Activated CD4-positive, alpha-beta T cell treated with anti-CD3 and anti-CD28 coated beads for 36 hours (primary cell): ENCODE measurements around the gene ACAP2. TPM values are rescaled to one million over a fixed set of nuclear protein-coding genes. Genes with fewer than 3 reads are reported as not detected.
"Not testable (repeated sequence)": the region's sequence is repeated elsewhere in the genome, so short reads cannot be mapped to it uniquely, and the experiment has no call there.

ENCODE experiments used
- ATAC-seq: fragments of 200-7000 bp; cut with Tn5 transposase; one replicate; pipeline ENCODE4 v1.10.0; 2021; ENCODE audit warnings: mild to moderate bottlenecking, moderate library complexity
- CTCF ChIA-PET: fragments of 350-600 bp; sonication (Branson Sonifier 250); formaldehyde crosslinking; loops from one replicate; lab custom pipeline; 2021; ENCODE audit warnings: antibody characterized with exemption; lab: Charles Lee
- POLR2A ChIA-PET: fragments of 350-600 bp; sonication (Branson Sonifier 250); formaldehyde crosslinking; loops from one replicate; lab custom pipeline; 2021; ENCODE audit warnings: antibody characterized with exemption, inconsistent platforms; lab: Charles Lee
- DNase-seq: peaks from one replicate; pipeline ENCODE4 v3.0.0-alpha.2; 2020
- H3K27ac Mint-ChIP-seq: one replicate; pipeline ENCODE4 v1.8.0; 2021; ENCODE audit warnings: mixed read lengths
- H3K27me3 Mint-ChIP-seq: one replicate; pipeline ENCODE4 v1.8.0; 2021; ENCODE audit warnings: mixed read lengths
- H3K36me3 Mint-ChIP-seq: one replicate; pipeline ENCODE4 v1.8.0; 2021; ENCODE audit warnings: low read depth, mixed read lengths
- H3K4me1 Mint-ChIP-seq: one replicate; pipeline ENCODE4 v1.8.0; 2021; ENCODE audit warnings: mixed read lengths
- H3K4me3 Mint-ChIP-seq: one replicate; pipeline ENCODE4 v1.8.0; 2021; ENCODE audit warnings: mild to moderate bottlenecking, moderate library complexity, mixed read lengths
- H3K9me3 Mint-ChIP-seq: one replicate; pipeline ENCODE4 v1.8.0; 2021; ENCODE audit warnings: low read depth, mixed read lengths
- intact Hi-C, 2 experiments: fragments of 100-400 bp; cut with DNase I in 1 of 2; cut with micrococcal nuclease in 1 of 2; formaldehyde crosslinking; loops; one replicate each; pipeline versions ENCODE4 v1.14.2 to v1.15.1; 2022 to 2024; cut with DNase I, micrococcal nuclease
- total RNA-seq, 2 experiments: library from RNA; stranded (reverse); gene quantifications; one replicate each; pipeline ENCODE4 v1.2.3, GENCODE V29; 2021

The ACAP2 gene
- total RNA-seq, 2 experiments from 2014 or later, result 43.7 to 51.9 TPM

- DNase-seq (no peak), ATAC-seq (no peak)
- Mint-ChIP-seq H3K9me3 (no peaks in the 10 kb centered on the region), H3K36me3 (peaks cover 15% of the 10 kb centered on the region), H3K4me1 (no peaks in the 10 kb centered on the region), H3K27me3 (no peaks in the 10 kb centered on the region), H3K4me3 (no peak overlapping the region), H3K27ac (no peak overlapping the region)
- intact Hi-C loops, result no loop called here
- ChIA-PET CTCF (interaction anchor here (1.9 kb wide), 1 partner anchor 14 kb away, joined by 6 read pairs; no protein-coding TSS in a partner anchor), POLR2A (interaction anchor here (0.6 to 0.7 kb wide), 2 partner anchors 127 to 251 kb away, joined by 3 to 4 read pairs; no protein-coding TSS in a partner anchor)
Observed at GRCh38 chr3:195291121-195291520, 151.7 kb downstream of the ACAP2 start.

- intact Hi-C loops, H3K4me1 Mint-ChIP-seq, H3K27ac Mint-ChIP-seq, ATAC-seq, H3K27me3 Mint-ChIP-seq, DNase-seq, H3K9me3 Mint-ChIP-seq, CTCF ChIA-PET, H3K4me3 Mint-ChIP-seq: not testable (repeated sequence)
- POLR2A ChIA-PET, result interaction anchor here (0.6 to 0.7 kb wide), 2 partner anchors 128 to 252 kb away, joined by 3 to 4 read pairs; no protein-coding TSS in a partner anchor
- H3K36me3 Mint-ChIP-seq, result peaks cover 15% of the 10 kb centered on the region
Observed at GRCh38 chr3:195290643-195291042, 152.2 kb downstream of the ACAP2 start.

GRCh38 chr3:195286115-195286872 lies 156.5 kb downstream of the ACAP2 start:
- Mint-ChIP-seq H3K27ac (peak overlapping the region; percentile 3), H3K27me3 (no peaks in the 10 kb centered on the region), H3K4me1 (peaks cover 13% of the 10 kb centered on the region), H3K36me3 (peaks cover 18% of the 10 kb centered on the region), H3K9me3 (no peaks in the 10 kb centered on the region), H3K4me3 (no peak overlapping the region)
- POLR2A ChIA-PET, result no interaction called here
- intact Hi-C loops, result no loop called here
- DNase-seq, result no peak
- no peak for ATAC-seq
- CTCF ChIA-PET, result interaction anchor here (1.2 to 1.8 kb wide), 3 partner anchors 12 to 233 kb away, joined by 5 to 7 read pairs (median 6); partner anchors contain the start of gene XXYLT1

DNA sequence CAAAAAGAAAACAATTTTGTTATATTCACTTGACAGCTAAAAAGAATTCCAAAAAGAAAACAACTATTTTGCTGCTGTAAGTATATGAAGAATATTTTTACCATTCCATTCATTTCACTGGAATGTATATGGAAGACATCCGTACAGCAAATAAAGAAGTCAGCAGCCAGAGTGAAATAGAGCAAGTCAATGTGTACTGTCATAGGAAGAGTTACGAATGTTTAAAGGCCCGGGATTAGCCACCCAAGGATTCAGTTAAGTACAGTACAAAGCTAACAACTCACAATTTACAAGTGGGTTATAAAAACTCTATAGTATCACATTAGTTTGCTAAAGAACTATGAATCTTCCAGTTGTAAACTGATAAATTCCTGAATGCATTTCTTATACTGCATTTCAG lies 157.4 kb downstream of the ACAP2 start:
- intact Hi-C loops, result no loop called here
- ChIA-PET POLR2A (interaction anchor here (0.9 kb wide), 1 partner anchor 298 kb away, joined by 4 read pairs; no protein-coding TSS in a partner anchor), CTCF (interaction anchor here (0.6 to 1.4 kb wide), 2 partner anchors 234 to 294 kb away, joined by 4 to 6 read pairs; no protein-coding TSS in a partner anchor)
- Mint-ChIP-seq H3K27ac (no peak overlapping the region), H3K9me3 (no peaks in the 10 kb centered on the region), H3K36me3 (peaks cover 18% of the 10 kb centered on the region), H3K27me3 (no peaks in the 10 kb centered on the region), H3K4me1 (peaks cover 13% of the 10 kb centered on the region), H3K4me3 (no peak overlapping the region)
- no peak for ATAC-seq
- no peak for DNase-seq

- H3K27me3 Mint-ChIP-seq, result no peaks in the 10 kb centered on the region
- no peaks in the 10 kb centered on the region for H3K9me3 Mint-ChIP-seq
- H3K4me1 Mint-ChIP-seq, result peaks cover 13% of the 10 kb centered on the region
- H3K4me3 Mint-ChIP-seq, result no peak overlapping the region
- ATAC-seq (peak; percentile 19), DNase-seq (no peak)
- intact Hi-C loops, result no loop called here
- no peak overlapping the region for H3K27ac Mint-ChIP-seq
- H3K36me3 Mint-ChIP-seq, result peaks cover 18% of the 10 kb centered on the region
- ChIA-PET CTCF (interaction anchor here (0.6 to 1.4 kb wide), 3 partner anchors 235 to 328 kb away, joined by 3 to 6 read pairs (median 4); no protein-coding TSS in a partner anchor), POLR2A (interaction anchor here (0.9 kb wide), 1 partner anchor 298 kb away, joined by 4 read pairs; no protein-coding TSS in a partner anchor)
Observed at GRCh38 chr3:195284842-195285241, 158.0 kb downstream of the ACAP2 start.

DNA sequence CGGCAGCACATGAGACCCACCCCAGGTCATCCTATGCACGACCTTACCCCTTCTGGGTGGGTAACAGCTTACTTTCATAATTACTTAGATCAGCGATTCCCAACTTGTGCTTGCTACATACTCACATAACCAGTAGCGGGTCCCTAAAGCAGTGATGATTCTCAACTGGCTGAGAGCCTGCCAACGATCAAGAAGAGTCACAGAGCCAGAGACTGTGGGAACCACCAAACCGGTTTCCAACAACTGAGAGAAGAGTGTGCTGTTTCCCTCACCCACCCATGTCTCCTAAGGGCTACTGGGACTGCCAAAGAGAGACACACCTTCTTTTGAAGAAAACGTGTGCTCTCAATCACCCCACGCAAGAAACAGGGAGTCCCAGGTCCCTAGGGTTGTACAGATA lies 159.9 kb downstream of the ACAP2 start:
- Mint-ChIP-seq H3K36me3 (peaks cover 13% of the 10 kb centered on the region), H3K27ac (no peak overlapping the region), H3K27me3 (no peaks in the 10 kb centered on the region), H3K9me3 (no peaks in the 10 kb centered on the region), H3K4me1 (peaks cover 13% of the 10 kb centered on the region), H3K4me3 (no peak overlapping the region)
- intact Hi-C loops, result no loop called here
- POLR2A ChIA-PET, result no interaction called here
- DNase-seq (no peak), ATAC-seq (no peak)
- CTCF ChIA-PET, result interaction anchor here (1.0 to 1.3 kb wide), 2 partner anchors 11 to 33 kb away, joined by 4 to 8 read pairs; partner anchors contain the start of gene XXYLT1

- intact Hi-C loops, result loop anchor here (5.0 to 10.0 kb wide), 2 partner anchors 380 to 583 kb away; no protein-coding TSS in a partner anchor
- H3K4me3 Mint-ChIP-seq, result no peak overlapping the region
- H3K36me3 Mint-ChIP-seq, result peaks cover 2% of the 10 kb centered on the region
- no peaks in the 10 kb centered on the region for H3K9me3 Mint-ChIP-seq
- H3K4me1 Mint-ChIP-seq, result peaks cover 12% of the 10 kb centered on the region
- DNase-seq, result no peak
- no peak for ATAC-seq
- POLR2A ChIA-PET, result no interaction called here
- CTCF ChIA-PET, result interaction anchor here (0.6 to 6.6 kb wide), 11 partner anchors 10 to 718 kb away, joined by 3 to 113 read pairs (median 3); no protein-coding TSS in a partner anchor
- no peak overlapping the region for H3K27ac Mint-ChIP-seq
- H3K27me3 Mint-ChIP-seq, result no peaks in the 10 kb centered on the region
Observed at GRCh38 chr3:195274259-195274966, 168.4 kb downstream of the ACAP2 start.

- ATAC-seq (peak; percentile 79), DNase-seq (peak; percentile 96)
- intact Hi-C loops, result loop anchor here (1.0 to 10.0 kb wide), 12 partner anchors 171 to 635 kb away; partner anchors contain the start of genes ACAP2 (in 1 of the 2), LSG1 (in 1 of the 2) and PPP1R2 (in 1 of the 2)
- Mint-ChIP-seq H3K36me3 (peaks cover 2% of the 10 kb centered on the region), H3K4me3 (peak overlapping the region; percentile 84), H3K4me1 (peaks cover 17% of the 10 kb centered on the region), H3K9me3 (no peaks in the 10 kb centered on the region), H3K27me3 (no peaks in the 10 kb centered on the region), H3K27ac (peak overlapping the region; percentile 87)
- ChIA-PET CTCF (interaction anchor here (0.5 to 6.6 kb wide), 44 partner anchors 9 to 1268 kb away, joined by 3 to 113 read pairs (median 4); partner anchors contain the start of genes ACAP2, LSG1 and PPP1R2), POLR2A (interaction anchor here (0.5 to 2.5 kb wide), 6 partner anchors 169 to 585 kb away, joined by 3 to 8 read pairs (median 7); partner anchors contain the start of genes ACAP2, FAM43A and PPP1R2)
Observed at GRCh38 chr3:195271410-195272243, 171.2 kb downstream of the ACAP2 start.

GRCh38 chr3:195270817-195271409 lies 171.9 kb downstream of the ACAP2 start, which contains the start of gene XXYLT1:
XXYLT1 (minus strand) TSS chr3:195271159; CDS start chr3:195271058, 101 bp downstream.
- intact Hi-C loops, result loop anchor here (1.0 to 10.0 kb wide), 12 partner anchors 171 to 636 kb away; partner anchors contain the start of genes ACAP2 (in 1 of the 2), LSG1 (in 1 of the 2) and PPP1R2 (in 1 of the 2)
- peaks cover 17% of the 10 kb centered on the region for H3K4me1 Mint-ChIP-seq
- ChIA-PET CTCF (interaction anchor here (0.5 to 6.6 kb wide), 52 partner anchors 8 to 1269 kb away, joined by 3 to 113 read pairs (median 4); partner anchors contain the start of genes ACAP2, LSG1 and PPP1R2), POLR2A (interaction anchor here (0.5 to 2.5 kb wide), 7 partner anchors 170 to 585 kb away, joined by 3 to 8 read pairs (median 7); partner anchors contain the start of genes ACAP2, FAM43A and PPP1R2)
- H3K27me3 Mint-ChIP-seq, result no peaks in the 10 kb centered on the region
- peak within 1 kb of the TSS; percentile 87 for H3K27ac Mint-ChIP-seq
- H3K36me3 Mint-ChIP-seq, result peaks cover 2% of the 10 kb centered on the region
- peak within 1 kb of the TSS; percentile 84 for H3K4me3 Mint-ChIP-seq
- DNase-seq (peak; percentile 93), ATAC-seq (peak; percentile 86)
- no peaks in the 10 kb centered on the region for H3K9me3 Mint-ChIP-seq
